K562 (cell line): ENCODE data around the gene ADORA2A. TPM values are rescaled to one million over a fixed set of nuclear protein-coding genes. Genes with fewer than 3 reads are reported as not detected.

ENCODE experiments used
- ATAC-seq: fragments of 200-7000 bp; cut with Tn5 transposase; 3 replicates; pipeline ENCODE4 v1.9.1; 2020; ENCODE audit warnings: moderate library complexity
- BruUV-seq: library from RNA; stranded (reverse); fragments of 400-500 nt; replicated peaks from 2 replicates; lab custom pipeline; 2021; lab: Mats Ljungman, UMichigan
- CTCF ChIA-PET: fragments of 300-600 bp; formaldehyde crosslinking; extraction: SDS; loops from one replicate; lab custom pipeline; 2021; ENCODE audit warnings: low intra/inter-chr PET ratio; lab: Yijun Ruan, JAX
- POLR2A ChIA-PET: fragments of 300-600, 350-650 bp; sonication (Branson Sonifier 250); formaldehyde crosslinking; extraction: SDS; loops from one replicate; lab custom pipeline; 2021; ENCODE audit warnings: antibody characterized with exemption, inconsistent platforms; lab: Yijun Ruan, JAX
- DNase-seq, 4 experiments: peaks; one replicate each; pipeline versions ENCODE4 v3.0.0 to v3.0.0-alpha.2; 2011 to 2018; ENCODE audit warnings: low spot score in 3 of 4, mixed read lengths in 3 of 4; ENCODE audit errors: extremely low read depth in 1 of 4
- FAIRE-seq: peaks from 2 replicates; lab custom pipeline; 2011; peaks lifted over from hg19 to GRCh38; lab: Jason Lieb, UNC
- H2AFZ ChIP-seq: 2 replicates; pipeline ENCODE4 v1.6.0; 2011; ENCODE audit warnings: low read depth, low read length, control low read depth, inconsistent platforms
- H3K27ac ChIP-seq: fragments of 200-600 bp; 3 replicates; pipeline ENCODE4 v1.8.0; 2011; ENCODE audit warnings: low read depth, mild to moderate bottlenecking, control low read depth, inconsistent platforms, low read length, moderate library complexity, mixed read lengths; ENCODE audit errors: extremely low read depth
- H3K27me3 ChIP-seq, 2 experiments: fragments of 300-600 bp in 1 of 2; 2 replicates in 1 of 2; 3 replicates in 1 of 2; pipeline versions ENCODE4 v1.6.0 to v1.8.0; 2011; ENCODE audit warnings: inconsistent platforms in 2 of 2, low read length in 2 of 2, mild to moderate bottlenecking in 1 of 2, mixed read lengths in 1 of 2, moderate library complexity in 1 of 2; ENCODE audit not compliant: control insufficient read depth in 2 of 2, insufficient read depth in 2 of 2
- H3K36me3 ChIP-seq: fragments of 300-600 bp; 3 replicates; pipeline ENCODE4 v1.8.0; 2011; ENCODE audit warnings: mild to moderate bottlenecking, low read length, inconsistent platforms; ENCODE audit not compliant: control insufficient read depth, insufficient read depth
- H3K4me1 ChIP-seq, 2 experiments: fragments of 200-600 bp in 1 of 2; replicated peaks in 1 of 2; 2 replicates in 1 of 2; 3 replicates in 1 of 2; pipeline versions ENCODE4 v1.5.1 to v1.8.0; 2011; ENCODE audit warnings: inconsistent platforms in 2 of 2, low read length in 2 of 2, mild to moderate bottlenecking in 1 of 2, mixed read lengths in 1 of 2, moderate library complexity in 1 of 2; ENCODE audit not compliant: control insufficient read depth in 2 of 2, insufficient read depth in 2 of 2
- H3K4me2 ChIP-seq: 2 replicates; pipeline ENCODE4 v1.6.1; 2011; ENCODE audit warnings: low read length, control low read depth, inconsistent platforms, mixed read lengths; ENCODE audit not compliant: insufficient read depth
- H3K4me3 ChIP-seq: fragments of 200-600 bp; sonication (generic), shearing (Covaris generic); 2 replicates; pipeline ENCODE4 v1.5.1; 2016; ENCODE audit warnings: control low read depth, inconsistent platforms
- H3K79me2 ChIP-seq: fragments of 200-600 bp; 3 replicates; pipeline ENCODE4 v1.8.0; 2011; ENCODE audit warnings: low read length, inconsistent platforms; ENCODE audit not compliant: control insufficient read depth, insufficient read depth
- H3K9ac ChIP-seq, 2 experiments: 2 replicates each; pipeline versions ENCODE4 v1.6.0 to v1.6.1; 2011; ENCODE audit warnings: low read depth in 2 of 2, low read length in 2 of 2, control low read depth in 1 of 2, inconsistent platforms in 1 of 2, mild to moderate bottlenecking in 1 of 2, mixed read lengths in 1 of 2; ENCODE audit not compliant: insufficient read depth in 1 of 2
- H3K9me1 ChIP-seq: one replicate; pipeline ENCODE4 v1.6.0; 2011; ENCODE audit warnings: inconsistent platforms, mild to moderate bottlenecking, low read length, moderate library complexity; ENCODE audit not compliant: control insufficient read depth, insufficient read depth
- H3K9me3 ChIP-seq: replicated peaks from 2 replicates; pipeline ENCODE4 v1.5.1; 2011; ENCODE audit warnings: low read depth, low read length, inconsistent platforms; ENCODE audit not compliant: control insufficient read depth, insufficient read depth
- H4K20me1 ChIP-seq: replicated peaks from 2 replicates; pipeline ENCODE4 v1.6.1; 2011; ENCODE audit warnings: low read length, inconsistent platforms, mixed read lengths; ENCODE audit not compliant: control insufficient read depth, insufficient read depth
- BCOR ChIP-seq: fragments of 450-650 bp; IDR thresholded peaks from 2 replicates; pipeline ENCODE4 v1.6.1; 2016
- ELK1 ChIP-seq: sonication (generic); formaldehyde crosslinking; IDR thresholded peaks from 2 replicates; pipeline ENCODE4 v1.8.1; 2022; ENCODE audit warnings: missing genetic modification reagents
- POLR2G ChIP-seq: fragments of 200-400 bp; formaldehyde crosslinking; IDR thresholded peaks from 2 replicates; pipeline ENCODE4 v1.6.1; 2017; ENCODE audit warnings: low read depth, mild to moderate bottlenecking, antibody characterized with exemption, low read length, moderate library complexity
- SETDB1 ChIP-seq: IDR thresholded peaks from one replicate; pipeline ENCODE4 v1.6.1; 2012; ENCODE audit warnings: low read length, control low read depth, inconsistent platforms
- ZNF589 ChIP-seq: fragments of 200-800 bp; sonication (Bioruptor generic); IDR thresholded peaks from 2 replicates; pipeline ENCODE4 v1.6.1; 2016; ENCODE audit warnings: low read depth, missing genetic modification characterization, missing compliant biosample characterization
- ZNF707 ChIP-seq: fragments of 250-450 bp; sonication (Bioruptor Pico); conservative IDR thresholded peaks from 2 replicates; pipeline ENCODE4 v1.8.0; 2022; ENCODE audit warnings: inconsistent platforms, mild to moderate bottlenecking, moderate library complexity
- WGBS: fragments of 100-300 bp; shearing (Covaris generic); methylation state at CpG from one replicate; pipeline ENCODE4 v1.1.6; 2016; ENCODE audit warnings: low coverage, mixed read lengths; ENCODE audit not compliant: insufficient coverage; ENCODE audit errors: missing lambda C conversion rate; 5-methylcytosine and 5-hydroxymethylcytosine counted together
- in situ Hi-C: fragments of 300-500 bp; cut with MboI; formaldehyde crosslinking; loops from 4 replicates; pipeline ENCODE4 v1.15.0; 2018; ENCODE audit warnings: inconsistent platforms, mixed read lengths
- intact Hi-C: fragments of 100-400 bp; cut with micrococcal nuclease; formaldehyde crosslinking; loops from 2 replicates; pipeline ENCODE4 v1.14.2; 2022
- polyA plus RNA-seq, 8 experiments: library from polyadenylated mRNA; depleted of rRNA in 4 of 8; stranded (reverse) in 5 of 8; unstranded in 3 of 8; fragments of >200 nt; fragmentation: Nextera tagmentation in 2 of 8; fragmentation: Illumina TruSeq in 1 of 8; extraction: Ambion mirVana in 2 of 8; extraction: Trizol in 1 of 8; gene quantifications; 2 replicates each; pipeline versions ENCODE4 v1.2.1 to v1.2.3, GENCODE V29; 2011 to 2014; ENCODE audit warnings: inconsistent platforms in 1 of 8, missing spikeins in 1 of 8
- total RNA-seq, 7 experiments: library from RNA; depleted of rRNA in 6 of 7; stranded (reverse); fragments of >200 nt in 6 of 7; fragmentation: Illumina TruSeq in 2 of 7; extraction: Trizol in 2 of 7; gene quantifications; 2 replicates each; pipeline versions ENCODE4 v1.2.1 to v1.2.3, GENCODE V29; 2011 to 2021; ENCODE audit warnings: low replicate concordance in 1 of 7

ADORA2A gene
- total and polyA plus RNA-seq, 9 of the 15 experiments (the other 6 are each of a cell fraction or from before 2014, with no cell fraction given), result 0.15 to 2.1 (median 0.66) TPM; not detected in 2

- Histone ChIP-seq H3K27me3 (no peaks in the 10 kb centered on the region), H3K27ac (no peak overlapping the region), H3K36me3 (peaks cover 23% of the 10 kb centered on the region; the same call in 1 of the 3 replicates), H3K9me3 (no peaks in the 10 kb centered on the region), H4K20me1 (peaks cover 3% of the 10 kb centered on the region; the same call in 1 of the 2 replicates), H3K4me2 (no peak overlapping the region), H3K79me2 (no peaks in the 10 kb centered on the region), H3K9me1 (no peaks in the 10 kb centered on the region), H3K9ac (no peak overlapping the region), H2AFZ (no peak overlapping the region), H3K4me3 (no peak overlapping the region), H3K4me1 (peaks cover 0 to 7% of the 10 kb centered on the region in 2 experiments; a peak in 2 of 5 replicates)
- in situ Hi-C loops (loop anchor here (5.0 to 10.0 kb wide), 2 partner anchors 95 to 358 kb away; partner anchors contain the start of gene PIWIL3), intact Hi-C loops (no loop called here)
- no peak for ATAC-seq
- DNase-seq, result no peak
- no peak for FAIRE-seq
- ChIA-PET CTCF (no interaction called here), POLR2A (interaction anchor here (0.5 to 1.0 kb wide), 2 partner anchors 113 to 1431 kb away, joined by 3 to 4 read pairs; no protein-coding TSS in a partner anchor)
- 80% methylated on average over 6 of the region's 7 CpGs for WGBS
- BruUV-seq, result no TSS peak
- no peak for TF ChIP-seq SETDB1
- peak; percentile 35; the same call in 1 of the 2 replicates for TF ChIP-seq POLR2G
- no peak for TF ChIP-seq ELK1
- TF ChIP-seq BCOR, result no peak
- no peak for TF ChIP-seq ZNF589
- TF ChIP-seq ZNF707 (CRISPR knock-in tag), result no peak
These were observed 10.2 kb upstream of the ADORA2A start for GRCh38 chr22:24417200-24417599.
